Heart left ventricle (tissue), 13 donors: Measurements from ENCODE around the gene LLGL2.

Source experiments
- POLR2A ChIP-seq, 2 donors: fragments of 450-650 bp; IDR thresholded peaks; one replicate each; pipeline ENCODE4 v1.6.1; 2017; ENCODE audit warnings: antibody characterized with exemption in 2 of 2, mild to moderate bottlenecking in 2 of 2, moderate library complexity in 2 of 2
- TF ChIP-seq, protein P1 (sequence below), 12 donors: fragments of 200-600 bp; sonication (generic) in 4 of 12; IDR thresholded peaks; one replicate each; pipeline versions ENCODE4 v1.5.0 to v1.8.0; 2018 to 2022; ENCODE audit warnings: antibody characterized with exemption in 12 of 12, mild to moderate bottlenecking in 5 of 12
- donor health status: ischemic (EF 13 %, LVEDD 7.1; RV severe dilation, severe dysfunction).
- donor health status: DM: no; HTN: yes; CAD: no.
- donor health status: DM: no; HTN: no; CAD: no.
- donor health status: ischemic (EF 25% LVEDD 6.9; RV normal size, moderate dysfunction).
- donor health status: ischemic (EF 25% LVEDD 5.7; RV mildly dilated, moderate dysfunction).
- donor health status: ischemic (EF 35%, LVEDD 5.7; RV mildly dilated, moderate dysfunction).
- donor health status: nonischemic (EF 11% LVEDD 7.7; RV severe dilation, severe dysfunction).
- donor health status: DM: yes; HTN: yes; CAD: no.
- donor health status: PGD.
- donor health status: ischemic (EF 29% LVEDD 5.4; RV normal size, mild dysfunction).
- donor health status: nonischemic (EF 23%, LVEDD 6.1; RV moderate dilation, normal function).

DNA sequence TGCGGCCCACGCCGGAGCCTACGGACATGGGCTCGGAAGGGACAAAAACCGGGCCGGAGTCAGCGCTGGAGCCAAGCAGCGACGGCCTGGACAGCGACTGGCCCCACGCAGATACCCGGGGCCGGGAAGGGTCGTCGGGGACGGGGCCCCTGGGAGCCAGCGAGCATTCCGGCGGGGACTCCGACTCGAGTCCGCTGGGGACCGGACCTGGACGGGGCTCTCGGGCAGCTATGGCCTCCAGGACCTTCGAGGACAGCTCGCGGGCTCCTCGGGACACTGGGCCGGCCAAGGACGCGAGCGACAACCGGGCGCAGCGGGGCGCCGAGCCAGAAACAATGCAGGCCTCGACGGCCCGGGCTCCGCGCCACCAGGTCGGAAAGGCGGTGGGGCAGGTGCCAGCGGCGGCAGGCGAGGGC is 63.1 kb downstream of the LLGL2 start:
- TF ChIP-seq, protein P1, sequence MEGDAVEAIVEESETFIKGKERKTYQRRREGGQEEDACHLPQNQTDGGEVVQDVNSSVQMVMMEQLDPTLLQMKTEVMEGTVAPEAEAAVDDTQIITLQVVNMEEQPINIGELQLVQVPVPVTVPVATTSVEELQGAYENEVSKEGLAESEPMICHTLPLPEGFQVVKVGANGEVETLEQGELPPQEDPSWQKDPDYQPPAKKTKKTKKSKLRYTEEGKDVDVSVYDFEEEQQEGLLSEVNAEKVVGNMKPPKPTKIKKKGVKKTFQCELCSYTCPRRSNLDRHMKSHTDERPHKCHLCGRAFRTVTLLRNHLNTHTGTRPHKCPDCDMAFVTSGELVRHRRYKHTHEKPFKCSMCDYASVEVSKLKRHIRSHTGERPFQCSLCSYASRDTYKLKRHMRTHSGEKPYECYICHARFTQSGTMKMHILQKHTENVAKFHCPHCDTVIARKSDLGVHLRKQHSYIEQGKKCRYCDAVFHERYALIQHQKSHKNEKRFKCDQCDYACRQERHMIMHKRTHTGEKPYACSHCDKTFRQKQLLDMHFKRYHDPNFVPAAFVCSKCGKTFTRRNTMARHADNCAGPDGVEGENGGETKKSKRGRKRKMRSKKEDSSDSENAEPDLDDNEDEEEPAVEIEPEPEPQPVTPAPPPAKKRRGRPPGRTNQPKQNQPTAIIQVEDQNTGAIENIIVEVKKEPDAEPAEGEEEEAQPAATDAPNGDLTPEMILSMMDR (IDR thresholded peaks at IDR 0.05), result no peak
- no peak for TF ChIP-seq POLR2A (IDR thresholded peaks at IDR 0.05)
